Osteoblast (primary cell): ENCODE results near the gene SPATS2L. TPM values are rescaled to one million over a fixed set of nuclear protein-coding genes. Genes with fewer than 3 reads are reported as not detected.

Experiments used
- DNase-seq: peaks from one replicate; pipeline ENCODE4 v3.0.0; 2011; ENCODE audit warnings: low spot score, mixed read lengths; ENCODE audit not compliant: insufficient read length; ENCODE audit errors: missing footprints
- H2AFZ ChIP-seq: 2 replicates; pipeline ENCODE4 v1.6.0; 2011; ENCODE audit warnings: mild to moderate bottlenecking, low read length
- H3K27ac ChIP-seq: 2 replicates; pipeline ENCODE4 v1.5.1; 2011; ENCODE audit warnings: mild to moderate bottlenecking, low read depth, low read length, moderate library complexity
- H3K27me3 ChIP-seq: 2 replicates; pipeline ENCODE4 v1.6.0; 2012; ENCODE audit warnings: mild to moderate bottlenecking, control low read depth, inconsistent platforms, low read length, moderate library complexity; ENCODE audit not compliant: insufficient read depth
- H3K36me3 ChIP-seq: 2 replicates; pipeline ENCODE4 v1.5.1; 2011; ENCODE audit warnings: mild to moderate bottlenecking, low read length, control low read depth, moderate library complexity; ENCODE audit not compliant: insufficient read depth
- H3K4me1 ChIP-seq: 2 replicates; pipeline ENCODE4 v1.5.1; 2011; ENCODE audit warnings: mild to moderate bottlenecking, low read length, control low read depth, moderate library complexity; ENCODE audit not compliant: insufficient read depth
- H3K4me2 ChIP-seq: 2 replicates; pipeline ENCODE4 v1.6.0; 2011; ENCODE audit warnings: mild to moderate bottlenecking, low read length; ENCODE audit not compliant: insufficient read depth
- H3K4me3 ChIP-seq: fragments of 200-600 bp; sonication (generic); 3 replicates; pipeline ENCODE4 v1.5.1; 2012; ENCODE audit warnings: mild to moderate bottlenecking, low read length, inconsistent platforms; ENCODE audit not compliant: insufficient read depth
- H3K79me2 ChIP-seq: 2 replicates; pipeline ENCODE4 v1.6.0; 2012; ENCODE audit warnings: mild to moderate bottlenecking, low read length, control low read depth, inconsistent platforms; ENCODE audit not compliant: insufficient read depth
- H3K9me3 ChIP-seq: 2 replicates; pipeline ENCODE4 v1.5.1; 2011; ENCODE audit warnings: low read depth, low read length, control low read depth
- H4K20me1 ChIP-seq: 2 replicates; pipeline ENCODE4 v1.6.0; 2012; ENCODE audit warnings: mild to moderate bottlenecking, low read length, control low read depth; ENCODE audit not compliant: insufficient read depth
- CTCF ChIP-seq: IDR thresholded peaks from 2 replicates; pipeline ENCODE4 v1.5.1; 2011; ENCODE audit warnings: mild to moderate bottlenecking, low read depth, low read length, moderate library complexity; ENCODE audit errors: extremely low read depth
- total RNA-seq: library from RNA; depleted of rRNA; stranded (reverse); fragments of >200 nt; gene quantifications from 2 replicates; pipeline ENCODE4 v1.2.3, GENCODE V29; 2012

The SPATS2L gene
- total RNA-seq, 1 donor = 74.6 TPM

GRCh38 chr2:200383380-200384110 is 77.1 kb downstream of the SPATS2L start:
- Histone ChIP-seq H3K4me2 (peak overlapping the region; percentile 67), H2AFZ (peak overlapping the region; percentile 28), H3K79me2 (peaks cover 58% of the 10 kb centered on the region)

GRCh38 chr2:200385063-200385635 is 78.7 kb downstream of the SPATS2L start:
- Histone ChIP-seq H3K9me3 (no peaks in the 10 kb centered on the region), H3K4me2 (no peak overlapping the region), H2AFZ (no peak overlapping the region), H3K36me3 (peaks cover 11% of the 10 kb centered on the region), H3K4me1 (peaks cover 23% of the 10 kb centered on the region), H3K79me2 (peaks cover 47% of the 10 kb centered on the region), H3K27me3 (no peaks in the 10 kb centered on the region), H3K4me3 (no peak overlapping the region), H4K20me1 (no peaks in the 10 kb centered on the region), H3K27ac (no peak overlapping the region)
- TF ChIP-seq CTCF = no peak
- DNase-seq = no peak

More at GRCh38 chr2:200383380-200384110, 77.1 kb downstream of the SPATS2L start:
- DNase-seq = no peak
- Histone ChIP-seq H3K4me1 (peaks cover 39% of the 10 kb centered on the region), H3K36me3 (no peaks in the 10 kb centered on the region), H3K9me3 (no peaks in the 10 kb centered on the region), H3K4me3 (peak overlapping the region; percentile 16), H4K20me1 (no peaks in the 10 kb centered on the region), H3K27ac (peak overlapping the region; percentile 72), H3K27me3 (no peaks in the 10 kb centered on the region)
- no peak for TF ChIP-seq CTCF

- H3K27me3 ChIP-seq = no peaks in the 10 kb centered on the region
- no peaks in the 10 kb centered on the region for H4K20me1 ChIP-seq
- no peak overlapping the region for H3K4me3 ChIP-seq
- H3K27ac ChIP-seq = no peak overlapping the region
- peaks cover 19% of the 10 kb centered on the region for H3K79me2 ChIP-seq
- H3K4me2 ChIP-seq = no peak overlapping the region
- DNase-seq = no peak
- H3K4me1 ChIP-seq = peaks cover 14% of the 10 kb centered on the region
- TF ChIP-seq CTCF = no peak
- no peak overlapping the region for H2AFZ ChIP-seq
- no peaks in the 10 kb centered on the region for H3K9me3 ChIP-seq
- H3K36me3 ChIP-seq = peaks cover 18% of the 10 kb centered on the region
Measured at GRCh38 chr2:200393191-200393590, 86.7 kb downstream of the SPATS2L start.

- H3K27me3 ChIP-seq = no peaks in the 10 kb centered on the region
- H3K79me2 ChIP-seq = peaks cover 19% of the 10 kb centered on the region
- no peaks in the 10 kb centered on the region for H3K9me3 ChIP-seq
- TF ChIP-seq CTCF = no peak
- H3K4me3 ChIP-seq = no peak overlapping the region
- no peaks in the 10 kb centered on the region for H4K20me1 ChIP-seq
- no peak overlapping the region for H2AFZ ChIP-seq
- H3K36me3 ChIP-seq = peaks cover 18% of the 10 kb centered on the region
- no peak for DNase-seq
- H3K4me2 ChIP-seq = no peak overlapping the region
- peaks cover 21% of the 10 kb centered on the region for H3K4me1 ChIP-seq
- no peak overlapping the region for H3K27ac ChIP-seq
Measured at GRCh38 chr2:200394045-200394444, 87.6 kb downstream of the SPATS2L start.
